ENCODE data around the gene FBXW11.

- no peak for TF ChIP-seq POLR2A (IDR thresholded peaks at IDR 0.05)
- TF ChIP-seq CTCF (IDR thresholded peaks at IDR 0.05) = no peak
- TF ChIP-seq POLR2AphosphoS5 (IDR thresholded peaks at IDR 0.05) = no peak
Observed at GRCh38 chr5:171913987-171914273, 92.5 kb downstream of the FBXW11 start.
